NCI-H187 (cell line): Measurements from ENCODE around the gene SIAH3.
A peak's percentile ranks its signal among the peaks of the same experiment; 100 is the strongest.
"Not testable (repeated sequence)": the region's sequence is repeated elsewhere in the genome, so short reads cannot be mapped to it uniquely, and the experiment has no call there.

Source experiments
- DNase-seq, 2 experiments: peaks; one replicate each; lab custom pipeline; 2025; lab: John Stamatoyannopoulos, UW

SIAH3 gene, protein sequence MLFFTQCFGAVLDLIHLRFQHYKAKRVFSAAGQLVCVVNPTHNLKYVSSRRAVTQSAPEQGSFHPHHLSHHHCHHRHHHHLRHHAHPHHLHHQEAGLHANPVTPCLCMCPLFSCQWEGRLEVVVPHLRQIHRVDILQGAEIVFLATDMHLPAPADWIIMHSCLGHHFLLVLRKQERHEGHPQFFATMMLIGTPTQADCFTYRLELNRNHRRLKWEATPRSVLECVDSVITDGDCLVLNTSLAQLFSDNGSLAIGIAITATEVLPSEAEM

GRCh38 chr13:45851171-45851921 lies at the start of gene SIAH3:
TSS of gene SIAH3 (minus strand) at chr13:45851753. CDS start at chr13:45851629, 124 bp downstream.
- DNase-seq: no peak

- DNase-seq: no peak
Observed at GRCh38 chr13:45899406-45899805, 47.9 kb upstream of the SIAH3 start.

DNA sequence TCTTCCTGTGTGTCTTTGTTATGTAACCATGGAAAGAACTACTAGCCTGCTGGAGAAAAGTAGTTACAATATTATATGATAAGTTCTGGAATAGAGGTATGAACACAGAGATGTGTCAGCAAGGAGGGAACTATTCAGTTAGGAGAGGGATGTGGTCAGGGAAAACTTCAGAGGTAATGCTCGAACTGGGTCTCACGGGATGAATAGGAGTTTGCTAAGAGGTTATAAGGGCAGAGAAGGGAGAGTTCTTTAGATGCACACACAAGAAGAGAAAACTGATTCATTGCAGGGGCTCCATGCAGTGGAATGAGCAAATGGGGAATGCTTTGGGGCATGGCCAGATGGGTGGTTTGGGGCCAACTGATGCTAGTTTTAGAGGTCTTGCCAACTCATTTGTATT lies 46.0 kb upstream of the SIAH3 start:
- no peak for DNase-seq

DNA sequence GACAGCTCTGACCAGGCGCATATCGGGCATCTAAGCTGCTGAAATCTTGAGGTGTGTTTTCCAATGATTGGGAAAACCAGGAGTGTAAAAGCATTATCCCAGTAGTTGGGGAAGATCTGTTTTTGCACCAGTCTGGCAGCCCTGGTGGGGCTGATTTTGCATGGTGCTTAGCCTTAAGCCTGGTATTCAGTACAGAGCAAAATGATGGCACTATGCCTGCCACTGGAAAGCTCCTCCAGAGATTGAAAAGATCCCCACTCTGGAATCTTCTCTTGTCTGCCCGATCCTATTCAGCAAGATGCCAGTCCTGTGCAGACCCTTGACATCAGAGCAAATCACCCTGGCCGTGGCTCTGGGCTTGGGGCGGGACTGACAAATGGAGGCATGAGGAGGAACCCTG lies 44.7 kb upstream of the SIAH3 start:
- no peak for DNase-seq

- DNase-seq: no peak
Observed at GRCh38 chr13:45895881-45896280, 44.3 kb upstream of the SIAH3 start.

- DNase-seq: no peak
Observed at GRCh38 chr13:45892513-45892912, 41.0 kb upstream of the SIAH3 start.

DNA sequence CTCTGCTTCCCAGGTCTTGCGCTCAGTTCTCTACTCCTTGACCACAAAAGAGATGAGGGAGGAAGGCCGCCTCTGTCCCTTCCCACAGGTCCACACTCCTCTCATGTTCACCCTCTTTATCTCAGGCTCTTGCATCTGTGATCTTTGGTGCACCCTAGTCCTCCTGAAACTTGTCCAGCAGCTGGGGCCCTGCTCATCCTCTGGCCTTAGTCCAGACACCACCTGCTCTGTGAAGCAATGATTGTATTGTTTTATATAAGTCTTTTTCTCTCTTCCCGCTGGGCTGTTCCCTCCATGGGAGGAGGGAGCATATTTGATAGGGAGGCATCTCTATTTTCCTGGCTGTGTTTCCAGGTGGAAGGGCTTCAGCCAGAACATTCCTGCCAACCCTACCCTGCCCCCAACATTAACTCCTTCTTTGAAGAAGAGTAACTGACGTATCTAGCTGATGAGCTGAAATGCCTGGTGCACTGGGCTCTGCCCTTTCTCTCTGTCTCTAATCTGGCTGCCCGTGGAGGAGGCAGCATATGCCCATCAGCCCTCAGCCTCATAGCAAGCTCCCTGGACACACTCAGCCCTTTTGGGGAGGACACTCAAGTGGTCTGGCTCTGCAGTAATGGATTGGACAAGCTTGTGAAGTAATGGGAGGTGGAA lies 38.2 kb upstream of the SIAH3 start:
- DNase-seq: no peak

DNA sequence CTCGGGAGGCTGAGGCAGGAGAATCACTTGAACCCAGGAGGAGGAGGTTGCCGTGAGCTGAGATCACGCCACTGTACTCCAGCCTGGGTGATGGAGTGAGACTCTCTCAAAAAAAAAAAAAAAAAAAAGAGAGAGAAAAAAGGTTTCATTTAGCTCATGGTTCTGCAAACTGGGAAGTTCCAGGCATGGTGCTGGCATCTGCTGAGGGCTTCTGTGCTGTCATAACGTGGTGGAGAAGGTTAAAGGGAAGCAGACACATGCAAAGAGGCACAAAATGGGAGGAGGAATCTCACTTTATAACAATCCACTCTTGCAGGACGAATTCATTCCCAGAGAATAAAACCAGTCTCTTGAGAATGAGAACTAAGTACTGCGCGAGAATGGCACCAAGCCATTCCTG lies 34.9 kb upstream of the SIAH3 start:
- no peak for DNase-seq

GRCh38 chr13:45885194-45885593 lies 33.6 kb upstream of the SIAH3 start:
- DNase-seq: no peak

DNA sequence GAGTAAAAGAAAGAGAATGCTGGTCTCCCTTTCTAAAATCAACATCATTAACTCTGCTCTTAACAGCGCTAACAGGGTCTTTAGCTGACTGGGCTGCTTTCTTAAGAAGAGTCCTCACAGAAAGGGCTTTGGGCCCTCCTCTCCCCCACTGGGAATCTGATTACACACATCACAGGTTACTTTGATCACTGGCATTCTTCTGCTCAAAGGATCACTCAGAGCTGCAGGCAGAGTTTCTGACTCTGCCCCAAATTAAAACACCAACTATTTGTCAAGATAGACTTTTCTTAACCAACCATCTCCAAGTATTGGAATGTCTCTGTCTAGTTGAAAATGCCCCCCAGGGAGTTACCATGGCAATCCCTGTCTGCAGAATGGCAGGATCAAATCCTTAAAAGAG lies 31.1 kb upstream of the SIAH3 start:
- DNase-seq: no peak

- DNase-seq: no peak
Observed at GRCh38 chr13:45881353-45881752, 29.8 kb upstream of the SIAH3 start.

DNA sequence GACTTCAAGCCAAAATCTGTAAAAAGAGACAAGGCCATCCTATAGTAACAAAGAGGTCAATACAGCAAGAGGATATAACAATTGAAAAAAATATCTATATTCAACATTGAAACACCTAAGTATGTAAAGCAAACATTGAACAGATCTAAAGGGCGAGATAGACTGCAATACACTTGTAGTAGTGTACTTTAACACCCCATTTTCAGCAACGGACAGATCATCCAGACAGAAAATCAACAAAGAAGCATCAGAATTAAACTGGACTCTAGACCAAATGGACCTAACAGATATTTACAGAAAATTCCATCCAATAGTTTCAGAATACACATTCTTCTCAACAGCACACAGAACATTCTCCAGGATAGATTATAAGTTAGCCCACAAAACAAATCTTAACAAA lies 28.7 kb upstream of the SIAH3 start:
- no peak for DNase-seq

GRCh38 chr13:45879666-45880065 lies 28.1 kb upstream of the SIAH3 start:
- DNase-seq: no peak

- DNase-seq: no peak
Observed at GRCh38 chr13:45878966-45879365, 27.4 kb upstream of the SIAH3 start.

DNA sequence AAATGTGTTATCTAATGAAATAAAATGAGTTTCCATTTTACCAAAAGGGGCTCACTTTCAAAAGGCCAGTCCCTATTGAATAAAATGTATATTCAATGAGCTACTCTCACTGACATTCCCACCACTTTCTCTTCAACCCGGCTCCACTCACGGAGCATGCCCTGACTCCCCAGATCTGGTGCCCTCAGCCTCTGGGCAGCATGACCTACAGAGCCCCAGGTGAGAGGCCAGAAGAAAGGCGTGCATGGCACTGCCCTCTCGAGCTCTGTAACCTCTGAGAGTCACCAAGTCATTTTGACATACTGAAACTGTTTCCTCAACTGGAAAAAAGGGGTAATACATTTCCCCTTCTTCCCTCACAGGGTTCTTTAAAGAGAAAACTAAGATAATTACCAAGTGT lies 25.2 kb upstream of the SIAH3 start:
- no peak for DNase-seq

DNA sequence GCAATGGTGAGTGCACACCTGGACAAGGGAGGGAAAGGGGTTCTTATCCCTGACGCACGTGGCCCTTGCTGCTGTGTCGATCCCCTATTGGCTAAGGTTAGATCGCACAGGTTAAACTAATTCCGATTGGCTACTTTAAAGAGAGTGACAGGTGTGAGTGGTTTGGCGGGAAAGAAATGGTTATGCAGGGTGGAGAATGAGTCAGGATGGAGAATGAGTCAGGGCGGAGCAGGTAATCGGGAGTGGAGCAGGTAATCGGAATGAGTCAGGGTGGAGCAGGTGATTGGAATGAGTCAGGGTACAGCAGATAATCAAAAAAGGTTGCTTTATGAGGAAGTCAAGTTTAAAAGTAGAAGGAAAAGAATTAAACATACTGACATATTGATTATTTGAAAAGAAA lies 24.4 kb upstream of the SIAH3 start:
- DNase-seq: no peak

DNA sequence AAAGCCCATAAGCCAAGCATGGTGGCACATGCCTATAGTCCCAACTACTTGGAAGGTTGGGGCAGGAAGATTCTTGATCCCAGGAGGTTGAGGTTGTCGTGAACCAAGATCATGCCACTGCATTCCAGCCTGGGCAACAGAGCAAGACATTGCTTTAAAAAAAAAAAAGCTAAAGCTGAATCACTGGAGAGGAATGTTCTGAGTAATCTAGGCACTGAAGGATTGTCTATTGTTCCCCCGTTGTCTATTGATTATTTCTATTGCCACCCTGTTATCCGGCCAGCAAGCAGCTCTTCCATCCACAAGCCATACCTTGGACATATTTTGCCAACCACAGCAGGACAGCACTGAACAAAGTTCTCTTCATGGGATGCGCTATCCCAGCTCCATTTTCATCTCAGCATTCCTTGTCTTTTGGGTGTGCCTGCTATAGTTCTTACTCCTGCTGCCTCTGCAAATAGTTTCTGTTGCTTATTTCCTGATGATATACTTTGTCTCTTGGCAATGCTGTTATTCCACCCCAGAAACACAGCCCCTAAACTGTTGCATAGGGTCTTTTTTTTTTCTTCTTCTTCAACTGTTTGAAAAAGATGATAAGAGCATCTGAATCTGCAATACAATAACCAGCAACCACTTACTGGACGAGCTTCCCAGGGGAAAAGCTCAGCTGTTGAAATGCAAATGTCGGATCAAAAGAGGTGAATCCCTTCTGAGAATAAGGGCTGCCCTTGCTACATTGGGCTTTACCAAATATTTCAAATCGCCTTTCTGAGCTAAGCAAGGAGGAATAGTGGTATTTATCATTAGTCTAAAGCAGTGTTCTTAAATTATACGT lies 22.2 kb upstream of the SIAH3 start:
- DNase-seq: peak in 1 of 2 experiments; percentile 1

- DNase-seq: no peak
Observed at GRCh38 chr13:45872566-45872965, 21.0 kb upstream of the SIAH3 start.

DNA sequence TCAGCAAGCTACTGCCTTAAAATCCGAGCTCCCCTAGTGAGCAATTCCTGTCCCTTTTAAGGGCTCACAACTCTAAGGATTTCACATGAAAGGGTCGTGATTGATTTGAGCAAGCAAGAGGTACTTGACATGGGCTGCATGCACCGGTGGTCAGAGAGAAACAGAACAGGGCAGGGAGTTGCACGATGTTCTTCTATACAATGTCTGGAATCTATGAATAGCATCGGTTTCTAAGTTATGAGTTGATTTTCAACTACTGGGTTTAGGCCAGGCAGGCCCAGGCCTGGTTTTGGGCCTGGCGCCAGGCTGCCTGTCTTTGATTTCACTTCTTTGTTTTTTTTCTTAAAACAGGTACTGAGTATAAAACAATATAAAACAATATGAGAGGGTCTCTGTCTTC lies 19.6 kb upstream of the SIAH3 start:
- not testable (repeated sequence) for DNase-seq

- no peak for DNase-seq
Observed at GRCh38 chr13:45870232-45870631, 18.7 kb upstream of the SIAH3 start.

DNA sequence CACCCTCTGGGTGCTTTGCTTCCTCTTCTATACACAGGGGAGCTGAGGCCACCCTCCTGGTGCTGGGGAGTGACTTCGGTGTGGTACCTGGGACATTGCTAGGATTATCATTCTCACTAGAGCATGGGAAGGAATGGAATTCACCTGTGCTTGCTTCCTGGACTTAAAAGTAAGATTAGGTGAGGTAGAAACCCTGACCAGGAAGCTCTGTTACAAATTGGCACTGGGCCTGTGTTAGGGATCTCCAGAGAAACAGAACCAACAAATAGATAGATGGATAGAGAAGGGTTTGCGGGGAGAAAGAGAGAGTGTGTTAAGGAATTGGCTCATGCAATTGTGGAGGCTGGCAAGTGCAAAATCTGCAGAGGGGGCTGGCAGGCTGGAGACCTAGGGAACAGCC lies 13.9 kb upstream of the SIAH3 start:
- no peak for DNase-seq
